ENCODE data around the gene MRC2. TPM values are rescaled to one million over a fixed set of nuclear protein-coding genes. Genes with fewer than 3 reads are reported as not detected.
"Not testable (repeated sequence)": the region's sequence is repeated elsewhere in the genome, so short reads cannot be mapped to it uniquely, and the experiment has no call there.

MRC2 gene
- total RNA-seq, 1 donor from 2014 or later = 18.1 TPM

GRCh38 chr17:62605588-62605987 is 21.9 kb upstream of the MRC2 start:
- ATAC-seq (no peak), DNase-seq (no peak)
- intact Hi-C loops (cut with micrococcal nuclease) = no loop called here

GRCh38 chr17:62611292-62611691 is 16.2 kb upstream of the MRC2 start:
- intact Hi-C loops (cut with micrococcal nuclease) = no loop called here
- no peak for DNase-seq
- ATAC-seq = no peak

- intact Hi-C loops (cut with micrococcal nuclease) = no loop called here
- DNase-seq (no peak), ATAC-seq (no peak)
Measured at GRCh38 chr17:62611728-62612127, 15.7 kb upstream of the MRC2 start.

GRCh38 chr17:62612289-62612688 is 15.2 kb upstream of the MRC2 start:
- intact Hi-C loops (cut with micrococcal nuclease) = not testable (repeated sequence)
- DNase-seq (peak; percentile 45), ATAC-seq (peak; percentile 86)

GRCh38 chr17:62613095-62613494 is 14.4 kb upstream of the MRC2 start:
- peak; percentile 32 for ATAC-seq

GRCh38 chr17:62614142-62614541 is 13.3 kb upstream of the MRC2 start:
- DNase-seq = no peak
- intact Hi-C loops (cut with micrococcal nuclease) = no loop called here
- peak; percentile 47 for ATAC-seq

More at GRCh38 chr17:62613095-62613494, 14.4 kb upstream of the MRC2 start:
- intact Hi-C loops (cut with micrococcal nuclease); DNase-seq: not testable (repeated sequence)

GRCh38 chr17:62615503-62615902 is 12.0 kb upstream of the MRC2 start:
- ATAC-seq = no peak
- no peak for DNase-seq
- intact Hi-C loops (cut with micrococcal nuclease) = no loop called here

GRCh38 chr17:62616993-62617893 is 10.2 kb upstream of the MRC2 start:
- intact Hi-C loops (cut with micrococcal nuclease) = no loop called here
- ATAC-seq (no peak), DNase-seq (no peak)

- DNase-seq (no peak), ATAC-seq (no peak)
- intact Hi-C loops (cut with micrococcal nuclease) = no loop called here
Measured at GRCh38 chr17:62617894-62618472, 9.5 kb upstream of the MRC2 start.

GRCh38 chr17:62618647-62619416 is 8.6 kb upstream of the MRC2 start:
- intact Hi-C loops (cut with micrococcal nuclease) = no loop called here
- DNase-seq (peak; percentile 61), ATAC-seq (peak; percentile 67)

- intact Hi-C loops (cut with micrococcal nuclease) = no loop called here
Measured at GRCh38 chr17:62619417-62620155, 7.9 kb upstream of the MRC2 start.

GRCh38 chr17:62621223-62621622 is 6.2 kb upstream of the MRC2 start:
- no peak for DNase-seq
- ATAC-seq = no peak
- intact Hi-C loops (cut with micrococcal nuclease) = no loop called here

More at GRCh38 chr17:62619417-62620155, 7.9 kb upstream of the MRC2 start:
- ATAC-seq (peak; percentile 60), DNase-seq (peak; percentile 58)

GRCh38 chr17:62625184-62625869 is 2.1 kb upstream of the MRC2 start:
- DNase-seq (no peak), ATAC-seq (no peak)
- intact Hi-C loops (cut with micrococcal nuclease) = no loop called here

GRCh38 chr17:62625870-62626200 is 1.6 kb upstream of the MRC2 start:
- ATAC-seq (peak; percentile 35), DNase-seq (no peak)
- intact Hi-C loops (cut with micrococcal nuclease) = no loop called here

- ATAC-seq = peak; percentile 79
- peak; percentile 62 for DNase-seq
- intact Hi-C loops (cut with micrococcal nuclease) = no loop called here
Measured at GRCh38 chr17:62626719-62627218, 701 bp upstream of the MRC2 start.

GRCh38 chr17:62627904-62628633 is 599 bp downstream of the MRC2 start:
- intact Hi-C loops (cut with micrococcal nuclease) = no loop called here
- ATAC-seq (peak; percentile 43), DNase-seq (peak; percentile 73)

GRCh38 chr17:62628831-62629555 is 1.5 kb downstream of the MRC2 start:
- ATAC-seq (no peak), DNase-seq (peak; percentile 55)
- intact Hi-C loops (cut with micrococcal nuclease) = no loop called here

All from left ventricle myocardium superior (tissue), 1 donor.